Hepatocyte (in vitro differentiated cells): ENCODE data around the gene SLC12A5. TPM values are rescaled to one million over a fixed set of nuclear protein-coding genes. Genes with fewer than 3 reads are reported as not detected.

Source experiments
- DNase-seq: peaks from one replicate; pipeline ENCODE4 v3.0.0-alpha.2; 2016; ENCODE audit warnings: low spot score
- H2AFZ ChIP-seq: fragments of 200-600 bp; sonication (generic); 2 replicates; pipeline ENCODE4 v1.6.0; 2016; ENCODE audit warnings: antibody characterized with exemption, mild to moderate bottlenecking
- H3K27ac ChIP-seq: fragments of 200-600 bp; sonication (generic); 2 replicates; pipeline ENCODE4 v1.5.1; 2016; ENCODE audit warnings: mild to moderate bottlenecking
- H3K27me3 ChIP-seq: fragments of 200-600 bp; sonication (generic); 2 replicates; pipeline ENCODE4 v1.6.1; 2016
- H3K36me3 ChIP-seq: fragments of 200-600 bp; sonication (generic); replicated peaks from 2 replicates; pipeline ENCODE4 v1.5.1; 2016; ENCODE audit warnings: low read depth; ENCODE audit not compliant: insufficient read depth
- H3K4me1 ChIP-seq: fragments of 200-600 bp; sonication (generic); 2 replicates; pipeline ENCODE4 v1.5.1; 2016; ENCODE audit warnings: mild to moderate bottlenecking, moderate library complexity; ENCODE audit not compliant: insufficient read depth
- H3K4me2 ChIP-seq: fragments of 200-600 bp; sonication (generic); 2 replicates; pipeline ENCODE4 v1.6.0; 2016
- H3K4me3 ChIP-seq: fragments of 200-600 bp; sonication (generic); 2 replicates; pipeline ENCODE4 v1.5.1; 2016; ENCODE audit warnings: mild to moderate bottlenecking
- H3K79me2 ChIP-seq: fragments of 200-600 bp; sonication (generic); 2 replicates; pipeline ENCODE4 v1.6.0; 2017; ENCODE audit warnings: mild to moderate bottlenecking
- H3K9me2 ChIP-seq: fragments of 200-600 bp; sonication (generic); replicated peaks from 2 replicates; pipeline ENCODE4 v1.6.0; 2017; ENCODE audit warnings: mild to moderate bottlenecking; ENCODE audit not compliant: insufficient read depth
- H3K9me3 ChIP-seq: fragments of 200-600 bp; sonication (generic); 2 replicates; pipeline ENCODE4 v1.5.1; 2016; ENCODE audit warnings: low read depth, mild to moderate bottlenecking
- H4K20me1 ChIP-seq: fragments of 200-600 bp; sonication (generic); 2 replicates; pipeline ENCODE4 v1.6.0; 2016; ENCODE audit warnings: mild to moderate bottlenecking; ENCODE audit not compliant: insufficient read depth, poor library complexity, severe bottlenecking
- EZH2 ChIP-seq: fragments of 200-600 bp; sonication (generic); IDR thresholded peaks from 2 replicates; pipeline ENCODE4 v1.6.1; 2016; ENCODE audit warnings: antibody characterized with exemption, mild to moderate bottlenecking, borderline replicate concordance
- EZH2phosphoT487 ChIP-seq: fragments of 200-600 bp; sonication (generic); IDR thresholded peaks from one replicate; pipeline ENCODE4 v1.6.1; 2018; ENCODE audit warnings: antibody characterized with exemption, mild to moderate bottlenecking, low read depth, moderate library complexity; ENCODE audit not compliant: unreplicated experiment, severe bottlenecking
- WGBS: methylation state at CpG from one replicate; pipeline ENCODE4 v1.1.6; 2016; ENCODE audit warnings: low lambda C conversion rate; ENCODE audit errors: missing lambda C conversion rate; 5-methylcytosine and 5-hydroxymethylcytosine counted together
- polyA plus RNA-seq: library from polyadenylated mRNA; unstranded; fragments of >200 nt; fragmentation: Nextera tagmentation; extraction: Ambion mirVana; gene quantifications from 2 replicates; pipeline ENCODE4 v1.2.1, GENCODE V29; 2016
- total RNA-seq: library from RNA; depleted of rRNA; stranded (reverse); fragments of >200 nt; gene quantifications from 2 replicates; pipeline ENCODE4 v1.2.3, GENCODE V29; 2014
- TF ChIP-seq, protein P1 (sequence below): fragments of 200-600 bp; sonication (generic); IDR thresholded peaks from 2 replicates; pipeline ENCODE4 v1.5.1; 2016; ENCODE audit warnings: antibody characterized with exemption, mild to moderate bottlenecking; ENCODE audit not compliant: poor library complexity

Gene SLC12A5
- total and polyA plus RNA-seq, 2 experiments from 2014 or later, result 0.57 to 3.1 TPM

- H3K27ac ChIP-seq, result no peak overlapping the region
- no peaks in the 10 kb centered on the region for H3K36me3 ChIP-seq
- no peak for TF ChIP-seq EZH2phosphoT487
- TF ChIP-seq, protein P1, sequence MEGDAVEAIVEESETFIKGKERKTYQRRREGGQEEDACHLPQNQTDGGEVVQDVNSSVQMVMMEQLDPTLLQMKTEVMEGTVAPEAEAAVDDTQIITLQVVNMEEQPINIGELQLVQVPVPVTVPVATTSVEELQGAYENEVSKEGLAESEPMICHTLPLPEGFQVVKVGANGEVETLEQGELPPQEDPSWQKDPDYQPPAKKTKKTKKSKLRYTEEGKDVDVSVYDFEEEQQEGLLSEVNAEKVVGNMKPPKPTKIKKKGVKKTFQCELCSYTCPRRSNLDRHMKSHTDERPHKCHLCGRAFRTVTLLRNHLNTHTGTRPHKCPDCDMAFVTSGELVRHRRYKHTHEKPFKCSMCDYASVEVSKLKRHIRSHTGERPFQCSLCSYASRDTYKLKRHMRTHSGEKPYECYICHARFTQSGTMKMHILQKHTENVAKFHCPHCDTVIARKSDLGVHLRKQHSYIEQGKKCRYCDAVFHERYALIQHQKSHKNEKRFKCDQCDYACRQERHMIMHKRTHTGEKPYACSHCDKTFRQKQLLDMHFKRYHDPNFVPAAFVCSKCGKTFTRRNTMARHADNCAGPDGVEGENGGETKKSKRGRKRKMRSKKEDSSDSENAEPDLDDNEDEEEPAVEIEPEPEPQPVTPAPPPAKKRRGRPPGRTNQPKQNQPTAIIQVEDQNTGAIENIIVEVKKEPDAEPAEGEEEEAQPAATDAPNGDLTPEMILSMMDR, result no peak
- no peak for TF ChIP-seq EZH2
- peak overlapping the region; percentile 83 for H3K4me2 ChIP-seq
- no peak for DNase-seq
- H4K20me1 ChIP-seq, result no peaks in the 10 kb centered on the region
- H3K79me2 ChIP-seq, result no peaks in the 10 kb centered on the region
- 39% methylated on average over 26 of the region's 29 CpGs for WGBS
- no peaks in the 10 kb centered on the region for H3K9me3 ChIP-seq
- no peak overlapping the region for H3K4me3 ChIP-seq
- no peak overlapping the region for H2AFZ ChIP-seq
- peaks cover 16% of the 10 kb centered on the region for H3K27me3 ChIP-seq
- peaks cover 6% of the 10 kb centered on the region for H3K4me1 ChIP-seq
- no peaks in the 10 kb centered on the region for H3K9me2 ChIP-seq
Observed at GRCh38 chr20:46013322-46013828, 15.6 kb upstream of the SLC12A5 start.

GRCh38 chr20:46013829-46014516, 15.0 kb upstream of the SLC12A5 start:
- peak; percentile 84 for DNase-seq

DNA sequence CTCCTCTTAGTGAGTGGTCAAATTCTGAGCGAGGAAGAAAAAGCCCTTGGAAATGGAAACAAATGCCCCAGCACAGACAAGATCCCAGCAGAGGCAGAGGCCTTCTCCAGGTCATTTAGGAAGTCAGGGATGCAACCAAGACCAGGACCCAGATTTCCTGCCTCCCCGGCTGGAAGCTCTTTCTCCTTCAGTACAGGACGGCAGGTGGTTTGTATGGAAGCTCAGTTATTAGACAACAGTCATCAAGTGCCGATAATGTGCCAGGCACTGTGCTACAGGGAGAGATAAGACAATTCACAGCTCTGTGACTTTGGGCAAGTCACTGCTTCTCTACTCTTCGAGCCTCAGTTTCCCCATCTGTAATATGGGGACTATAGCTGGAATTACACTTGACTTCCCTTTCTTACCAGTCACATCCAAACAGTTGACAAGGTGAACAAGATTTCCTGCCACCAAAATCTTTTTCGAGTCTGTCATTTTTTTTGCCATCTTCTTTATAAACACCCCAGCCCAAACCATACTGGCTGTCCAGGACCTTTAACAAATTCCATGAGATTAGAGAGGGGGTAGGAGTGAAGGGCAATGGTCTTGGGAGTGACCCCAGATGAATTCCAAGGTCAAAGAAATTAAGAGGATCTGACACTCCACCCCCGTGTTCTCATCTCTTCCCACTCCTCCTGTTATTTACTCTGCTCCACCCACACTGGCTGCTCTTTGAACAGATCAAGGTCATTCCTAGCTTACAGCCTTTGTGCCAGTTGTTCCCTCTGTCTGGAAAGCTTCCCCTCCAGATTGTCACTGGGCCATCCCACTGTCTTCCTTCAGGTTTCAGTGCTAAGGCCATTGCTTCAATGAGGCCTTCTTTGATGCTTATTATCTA, 14.3 kb upstream of the SLC12A5 start:
- WGBS, result 77% methylated on average over 7 of the region's 7 CpGs
- no peak overlapping the region for H2AFZ ChIP-seq

More at GRCh38 chr20:46013829-46014516, 15.0 kb upstream of the SLC12A5 start:
- Histone ChIP-seq H3K36me3 (no peaks in the 10 kb centered on the region), H3K79me2 (no peaks in the 10 kb centered on the region), H3K9me3 (no peaks in the 10 kb centered on the region), H3K27ac (no peak overlapping the region), H3K4me2 (peak overlapping the region; percentile 83), H2AFZ (peak overlapping the region; percentile 60), H4K20me1 (no peaks in the 10 kb centered on the region), H3K27me3 (peaks cover 18% of the 10 kb centered on the region), H3K9me2 (no peaks in the 10 kb centered on the region), H3K4me1 (peaks cover 6% of the 10 kb centered on the region), H3K4me3 (peak overlapping the region; percentile 10)
- TF ChIP-seq EZH2, result no peak
- TF ChIP-seq, protein P1, result peak; percentile 58
- no peak for TF ChIP-seq EZH2phosphoT487
- 2% methylated on average over 63 of the region's 67 CpGs for WGBS

More for the DNA sequence above, 14.3 kb upstream of the SLC12A5 start:
- H3K79me2 ChIP-seq, result no peaks in the 10 kb centered on the region
- no peak for DNase-seq
- no peak for TF ChIP-seq EZH2phosphoT487
- TF ChIP-seq, protein P1, result no peak
- no peak for TF ChIP-seq EZH2
- H3K9me2 ChIP-seq, result no peaks in the 10 kb centered on the region
- peaks cover 21% of the 10 kb centered on the region for H3K27me3 ChIP-seq
- H3K4me3 ChIP-seq, result no peak overlapping the region
- H3K4me1 ChIP-seq, result peaks cover 6% of the 10 kb centered on the region
- H3K27ac ChIP-seq, result no peak overlapping the region
- peak overlapping the region; percentile 83 for H3K4me2 ChIP-seq
- H3K36me3 ChIP-seq, result no peaks in the 10 kb centered on the region
- no peaks in the 10 kb centered on the region for H3K9me3 ChIP-seq
- no peaks in the 10 kb centered on the region for H4K20me1 ChIP-seq
